Breast epithelium (tissue), 3 donors: ENCODE data around the gene TMEM253.

ENCODE experiments used
- POLR2AphosphoS5 ChIP-seq, 3 donors: sonication (generic); formaldehyde crosslinking; IDR thresholded peaks; one replicate each; pipeline ENCODE4 v1.6.1; 2017; ENCODE audit warnings: antibody characterized with exemption in 3 of 3
- TF ChIP-seq, protein P1 (sequence below), 3 donors: fragments of 450-650 bp; IDR thresholded peaks; one replicate each; pipeline ENCODE4 v1.5.1; 2016 to 2017; ENCODE audit warnings: antibody characterized with exemption in 3 of 3, mild to moderate bottlenecking in 3 of 3, moderate library complexity in 3 of 3

DNA sequence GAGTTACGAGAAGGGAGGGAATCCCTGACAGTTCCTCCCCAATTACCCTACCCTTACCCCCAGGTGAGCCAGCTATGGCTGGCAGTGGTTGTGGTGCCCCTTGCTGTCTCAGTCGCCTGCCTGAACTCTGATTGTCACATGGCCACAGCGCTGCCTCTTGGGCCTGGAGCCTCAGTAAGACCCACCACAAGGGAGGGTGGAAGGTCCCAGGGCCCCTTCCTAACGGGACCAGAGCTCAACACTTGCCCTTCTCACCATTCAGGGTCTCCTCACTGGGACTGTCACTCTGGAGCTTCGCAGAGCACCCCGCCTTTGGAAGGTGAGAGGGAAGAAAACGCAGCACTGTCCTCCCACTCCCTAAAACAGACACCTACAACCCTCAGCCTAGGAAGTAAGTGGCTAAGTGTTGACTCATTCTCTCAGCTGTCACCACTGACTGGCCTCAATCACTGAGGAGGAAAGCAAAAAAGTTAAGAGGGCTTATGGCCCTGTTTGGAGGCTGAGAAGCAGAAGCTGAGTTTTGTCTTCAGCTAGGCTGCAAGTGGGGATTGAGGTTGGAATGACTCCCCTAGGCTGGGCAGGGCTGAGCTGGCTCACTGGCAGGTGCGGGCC lies 1.0 kb downstream of the TMEM253 start:
- TF ChIP-seq, protein P1, sequence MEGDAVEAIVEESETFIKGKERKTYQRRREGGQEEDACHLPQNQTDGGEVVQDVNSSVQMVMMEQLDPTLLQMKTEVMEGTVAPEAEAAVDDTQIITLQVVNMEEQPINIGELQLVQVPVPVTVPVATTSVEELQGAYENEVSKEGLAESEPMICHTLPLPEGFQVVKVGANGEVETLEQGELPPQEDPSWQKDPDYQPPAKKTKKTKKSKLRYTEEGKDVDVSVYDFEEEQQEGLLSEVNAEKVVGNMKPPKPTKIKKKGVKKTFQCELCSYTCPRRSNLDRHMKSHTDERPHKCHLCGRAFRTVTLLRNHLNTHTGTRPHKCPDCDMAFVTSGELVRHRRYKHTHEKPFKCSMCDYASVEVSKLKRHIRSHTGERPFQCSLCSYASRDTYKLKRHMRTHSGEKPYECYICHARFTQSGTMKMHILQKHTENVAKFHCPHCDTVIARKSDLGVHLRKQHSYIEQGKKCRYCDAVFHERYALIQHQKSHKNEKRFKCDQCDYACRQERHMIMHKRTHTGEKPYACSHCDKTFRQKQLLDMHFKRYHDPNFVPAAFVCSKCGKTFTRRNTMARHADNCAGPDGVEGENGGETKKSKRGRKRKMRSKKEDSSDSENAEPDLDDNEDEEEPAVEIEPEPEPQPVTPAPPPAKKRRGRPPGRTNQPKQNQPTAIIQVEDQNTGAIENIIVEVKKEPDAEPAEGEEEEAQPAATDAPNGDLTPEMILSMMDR (IDR thresholded peaks at IDR 0.05): no peak
- TF ChIP-seq POLR2AphosphoS5 (IDR thresholded peaks at IDR 0.05): no peak
